Skin of body (tissue), 2 donors: ENCODE measurements around the gene NKX1-1. TPM values are rescaled to one million over a fixed set of nuclear protein-coding genes. Genes with fewer than 3 reads are reported as not detected.

Source experiments
- DNase-seq: peaks from one replicate; lab custom pipeline; 2025; lab: John Stamatoyannopoulos, UW
- total RNA-seq: library from RNA; depleted of rRNA; stranded (reverse); fragments of >200 nt; gene quantifications from one replicate; pipeline ENCODE4 v1.2.3, GENCODE V29; 2014

NKX1-1 gene
- total RNA-seq, 1 donor from 2014 or later, result not detected

DNA sequence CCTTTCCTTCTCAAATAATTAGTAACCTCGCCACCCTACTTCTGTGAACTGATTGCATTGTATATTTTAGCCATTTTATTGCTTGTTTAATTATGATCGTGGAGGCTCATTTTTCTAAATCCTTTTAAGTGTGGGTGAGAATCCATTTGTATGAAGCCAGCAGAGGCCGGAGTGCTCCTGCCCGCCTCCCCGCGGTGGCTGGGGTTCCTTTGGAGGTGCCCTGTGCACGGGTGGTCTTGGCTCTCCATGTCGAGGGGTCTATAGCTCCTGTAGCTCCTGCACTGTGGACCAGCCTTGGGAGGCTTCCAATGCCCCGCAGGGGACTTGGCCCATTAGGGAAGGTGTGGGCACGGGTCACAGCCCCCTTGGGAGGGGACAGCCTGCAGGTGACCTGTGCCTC lies 44.2 kb downstream of the NKX1-1 start:
- no peak for DNase-seq

DNA sequence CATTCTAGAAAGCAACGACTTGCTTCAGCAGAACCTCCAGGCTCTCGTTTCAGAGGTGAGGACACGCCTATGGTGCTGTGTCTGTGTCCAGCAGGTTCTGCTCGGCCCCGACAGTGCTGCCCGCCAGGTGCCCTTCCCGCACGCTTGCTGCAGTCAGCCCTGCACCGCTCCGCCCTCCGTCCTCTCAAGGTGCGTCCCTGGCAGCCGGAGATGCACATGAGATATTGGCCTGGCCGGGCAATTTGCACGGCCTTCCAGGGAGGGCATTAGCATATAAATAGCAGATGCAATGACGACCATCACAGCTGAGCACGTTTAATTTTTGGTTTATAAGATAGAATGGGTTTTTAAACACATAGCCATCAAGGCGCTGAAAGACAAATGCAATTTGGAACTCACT lies 44.8 kb downstream of the NKX1-1 start:
- DNase-seq, result no peak

DNA sequence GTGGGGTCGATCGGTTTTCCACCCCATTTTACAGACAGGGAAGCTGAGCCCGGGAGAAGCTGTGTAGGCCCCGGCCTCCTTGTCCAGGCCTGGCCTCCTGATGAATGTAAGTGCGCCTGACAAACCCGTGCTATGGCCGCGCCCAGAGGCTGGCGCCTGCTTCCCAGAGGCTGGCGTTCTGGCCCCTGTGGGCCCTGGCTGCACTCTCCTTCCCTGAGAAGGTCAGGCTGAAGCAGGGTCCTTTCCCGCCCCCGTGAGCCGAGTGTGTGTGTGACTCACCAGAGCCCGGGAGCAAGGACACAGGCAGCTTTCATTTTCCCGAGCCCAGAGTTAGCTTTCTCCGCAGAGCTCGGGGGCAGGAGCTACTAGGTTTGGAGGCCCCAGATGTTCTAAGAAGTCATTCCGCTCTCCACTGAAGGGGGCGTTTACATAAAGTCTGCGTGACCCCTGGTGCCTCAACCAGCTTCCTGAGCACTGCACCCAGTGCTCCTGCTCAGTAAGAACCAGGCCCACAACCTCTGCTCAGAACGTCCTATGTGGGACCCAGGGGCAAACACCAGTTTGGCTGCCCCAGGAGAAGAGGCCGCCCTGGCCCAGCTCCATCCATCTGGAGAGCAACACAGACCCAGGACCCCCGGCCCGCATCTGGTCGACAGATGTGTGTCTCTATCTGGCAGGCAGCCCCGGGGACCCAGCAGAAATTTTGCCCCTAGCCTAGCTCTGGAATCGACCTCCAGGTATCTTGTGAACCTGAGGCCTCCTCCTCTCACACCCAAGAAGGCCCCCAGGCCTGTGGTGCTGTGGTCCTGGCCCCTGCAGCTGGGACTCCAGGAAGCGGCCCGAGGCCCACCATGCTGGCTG lies 45.6 kb downstream of the NKX1-1 start:
- no peak for DNase-seq

GRCh38 chr4:1359976-1360375 lies 46.3 kb downstream of the NKX1-1 start:
- DNase-seq, result no peak

- DNase-seq, result peak; percentile 14
These were observed 47.1 kb downstream of the NKX1-1 start for GRCh38 chr4:1359144-1359501.

DNA sequence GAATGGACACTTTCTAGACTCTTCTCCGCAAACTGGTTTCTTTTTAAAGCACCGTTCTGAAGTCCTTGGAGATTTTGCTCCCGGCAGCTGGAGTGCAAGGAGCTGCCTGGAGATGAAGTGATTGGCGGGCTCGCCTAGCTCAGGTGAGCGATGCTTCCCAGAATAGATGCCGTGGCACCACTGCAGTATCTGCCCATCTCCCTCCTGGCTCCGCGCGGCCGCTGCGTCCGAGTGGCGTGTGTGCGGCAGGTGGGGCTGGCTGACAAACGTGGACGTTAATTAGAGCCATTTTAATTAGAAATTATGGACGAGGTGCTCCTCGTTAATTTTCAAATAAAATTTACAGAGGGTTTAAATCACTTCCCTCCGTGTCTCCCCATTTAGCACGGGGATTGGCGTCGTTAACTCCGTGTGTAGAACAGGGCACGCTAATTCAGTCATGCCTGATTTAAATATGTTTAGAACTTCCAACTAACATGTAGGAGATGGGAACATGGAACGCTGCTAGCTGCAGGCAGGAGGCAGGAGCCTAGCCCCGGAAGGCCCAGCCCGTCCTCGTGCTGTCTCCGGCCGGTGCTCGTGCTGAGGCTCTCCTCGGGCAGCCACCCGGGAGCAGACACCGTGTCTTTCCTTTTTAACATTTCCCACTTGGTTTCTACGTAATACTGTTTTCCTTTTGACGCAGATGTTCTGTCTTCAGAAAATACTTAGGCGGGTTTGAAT lies 47.7 kb downstream of the NKX1-1 start:
- no peak for DNase-seq

DNA sequence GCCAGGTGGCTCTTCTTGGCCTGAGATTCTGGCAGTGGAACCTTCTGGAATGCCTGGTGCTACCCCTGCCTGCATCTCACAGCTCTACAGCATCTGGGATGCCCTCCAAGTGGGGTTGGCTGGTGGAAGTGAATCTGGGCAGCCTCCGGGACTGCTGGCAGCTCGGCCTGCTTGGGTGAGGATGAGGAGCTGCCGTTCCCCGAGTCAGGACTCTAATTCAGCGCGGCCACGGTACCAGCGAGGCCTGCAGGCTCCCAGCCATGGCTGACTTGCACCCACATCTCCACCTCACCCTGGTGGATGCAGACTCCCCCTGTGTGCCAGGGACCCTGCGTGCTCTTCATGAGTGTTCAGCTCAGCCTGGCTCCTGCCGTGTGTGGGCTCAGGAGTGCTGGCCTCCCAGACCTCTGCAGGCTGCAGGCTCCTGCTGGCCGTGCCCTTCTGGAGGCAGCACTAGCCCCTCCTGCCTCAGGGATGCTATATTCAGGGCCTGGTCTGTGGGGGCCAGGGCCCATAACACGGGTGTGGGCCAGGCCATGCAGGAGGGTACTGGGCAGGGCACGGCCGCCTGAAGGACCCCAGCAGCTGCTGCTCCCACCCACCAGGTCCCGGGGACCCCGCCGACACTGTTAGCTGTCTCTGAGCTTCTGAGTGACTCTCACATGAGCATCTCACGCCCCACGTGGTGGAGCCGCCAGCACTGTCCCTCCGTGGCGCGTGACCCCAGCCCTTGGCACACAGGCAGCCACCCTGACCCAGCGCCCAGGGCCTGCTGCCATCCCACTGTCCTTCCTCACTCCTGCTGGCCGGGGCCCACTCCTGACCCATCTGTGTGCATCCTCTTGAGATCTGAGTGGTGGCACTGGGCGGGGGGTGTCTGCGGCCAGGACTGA lies 48.6 kb downstream of the NKX1-1 start:
- DNase-seq, result no peak

GRCh38 chr4:1356181-1356998 lies 49.9 kb downstream of the NKX1-1 start:
- no peak for DNase-seq

DNA sequence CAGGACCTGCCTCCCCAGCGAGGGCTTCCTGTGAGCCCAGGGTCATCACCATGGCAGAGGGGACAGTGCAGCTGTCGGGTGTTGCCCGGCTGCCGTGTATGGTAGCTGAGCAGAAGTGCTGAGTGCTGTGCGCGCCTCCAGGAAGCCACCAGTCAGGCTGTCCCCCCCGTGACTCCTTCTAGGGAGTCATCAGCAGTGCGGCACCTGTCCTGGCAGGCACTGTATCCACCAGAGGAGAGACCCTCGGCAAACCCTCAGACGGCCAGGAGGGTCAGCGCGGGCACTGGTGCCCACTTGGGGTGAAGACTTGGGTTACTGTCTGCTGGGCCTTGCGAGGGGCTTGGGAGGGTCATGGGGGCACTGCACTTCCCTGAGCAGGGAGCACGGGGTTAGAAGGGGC lies 50.9 kb downstream of the NKX1-1 start:
- no peak for DNase-seq

DNA sequence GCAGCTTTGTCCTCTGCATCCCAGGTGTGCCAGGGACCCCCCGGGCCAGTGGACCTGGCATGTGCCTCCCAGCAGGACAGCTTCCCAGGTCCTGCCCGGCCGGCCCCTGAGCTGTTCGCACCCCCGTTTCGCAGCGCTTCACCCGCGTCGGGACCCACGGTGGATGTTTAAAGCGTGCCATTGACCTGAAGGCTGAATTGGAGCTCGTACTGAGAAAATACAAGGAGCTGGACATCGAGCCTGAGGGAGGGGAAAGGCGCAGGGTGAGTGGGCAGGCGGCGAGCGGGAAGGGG lies 51.3 kb downstream of the NKX1-1 start:
- no peak for DNase-seq

GRCh38 chr4:1354136-1354982 lies 51.9 kb downstream of the NKX1-1 start:
- DNase-seq, result no peak

GRCh38 chr4:1353186-1354055 lies 52.8 kb downstream of the NKX1-1 start:
- no peak for DNase-seq

Other genes starting within 250 kb of the NKX1-1 start
- 46.1 TPM for gene SPON2, start 233.9 kb downstream of the NKX1-1 start, total RNA-seq
- gene CTBP1, start 157.3 kb downstream of the NKX1-1 start, total RNA-seq, result 68.6 TPM
- 32.6 TPM for gene MAEA, start 116.6 kb downstream of the NKX1-1 start, total RNA-seq
- 9.7 TPM for gene UVSSA, start 59.2 kb downstream of the NKX1-1 start, total RNA-seq